ENCODE measurements around the gene TMEM212. TPM values are rescaled to one million over a fixed set of nuclear protein-coding genes. Genes with fewer than 3 reads are reported as not detected.
A peak's percentile ranks its signal among the peaks of the same experiment; 100 is the strongest.

The TMEM212 gene
- total and polyA plus RNA-seq, 9 of the 15 experiments (the other 6 are each of a cell fraction or from before 2014, with no cell fraction given): not detected

DNA sequence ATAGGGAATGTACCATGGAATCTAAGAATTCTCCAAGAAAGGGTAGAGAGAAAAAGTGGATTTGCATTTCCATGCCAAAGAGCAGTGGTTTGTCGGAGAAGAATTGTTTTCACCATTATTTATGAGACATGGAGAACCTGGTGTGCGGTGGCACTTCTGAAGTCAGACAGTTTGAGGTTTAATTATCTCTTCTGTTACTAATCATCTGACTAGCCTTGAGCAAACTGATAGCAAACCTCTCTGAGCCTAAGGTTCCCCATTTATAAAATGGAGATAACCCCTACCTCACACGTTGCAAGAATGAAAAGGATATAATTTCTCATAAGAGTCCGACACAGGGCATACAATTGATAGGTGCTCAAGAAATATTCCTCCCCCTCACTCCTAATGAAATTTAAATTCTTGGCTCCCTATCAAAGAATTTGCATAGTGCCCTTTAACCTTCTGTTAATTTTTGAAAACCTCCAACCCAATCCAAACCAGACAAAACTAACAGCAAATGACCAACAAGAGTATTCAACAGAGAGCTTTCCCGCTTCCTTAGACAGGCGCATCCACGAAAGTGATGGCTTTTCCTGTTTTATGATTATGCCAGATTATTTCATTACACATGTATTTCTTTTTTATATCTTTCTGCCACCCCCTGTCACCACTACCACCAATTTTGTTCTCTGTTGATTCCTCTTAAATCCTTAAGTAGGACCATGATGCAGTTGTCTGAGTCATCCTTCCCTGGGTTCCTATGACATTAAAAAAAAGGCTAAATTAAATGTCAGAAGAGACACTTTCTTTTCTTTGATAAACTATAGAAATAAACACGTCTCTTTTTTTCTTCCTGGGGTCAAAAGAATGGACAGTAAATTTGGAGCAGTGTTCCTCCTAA is 28.5 kb downstream of the TMEM212 start (continued):
- TF ChIP-seq FOXJ3 (CRISPR knock-in tag; IDR thresholded peaks at IDR 0.05) (no peak), GABPB1 (CRISPR knock-in tag; IDR thresholded peaks at IDR 0.05) (no peak)

- H3K36me3 ChIP-seq (ENCODE audit: control insufficient read depth, insufficient read depth, low read length): no peaks in the 10 kb centered on the region
- ChIA-PET CTCF (ENCODE audit: low intra/inter-chr PET ratio) (no interaction called here), POLR2A (interaction anchor here (0.9 kb wide), 1 partner anchor 170 kb away, joined by 3 read pairs; no protein-coding TSS in a partner anchor)
- no peaks in the 10 kb centered on the region for H3K9me1 ChIP-seq (ENCODE audit: control insufficient read depth, insufficient read depth, low read length)
- no peak overlapping the region for H3K9ac ChIP-seq (ENCODE audit: insufficient read depth in 1 of 2, low read depth in 2 of 2, low read length in 2 of 2)
- peak; percentile 26 for FAIRE-seq
- no peak for DNase-seq (ENCODE audit: extremely low read depth in 1 of 4, low spot score in 3 of 4)
- in situ Hi-C loops (cut with MboI) (no loop called here), intact Hi-C loops (cut with micrococcal nuclease) (no loop called here)
- ATAC-seq: no peak
- H3K4me2 ChIP-seq (ENCODE audit: insufficient read depth, low read length): no peak overlapping the region
- H3K27me3 ChIP-seq (ENCODE audit: control insufficient read depth in 2 of 2, insufficient read depth in 2 of 2, low read length in 2 of 2): no peaks in the 10 kb centered on the region
- 60% methylated on average over 1 of the region's 1 CpG for WGBS (ENCODE audit: insufficient coverage, low coverage, missing lambda C conversion rate)
- H3K4me1 ChIP-seq (replicated peaks in 1 of 2; ENCODE audit: control insufficient read depth in 2 of 2, insufficient read depth in 2 of 2, low read length in 2 of 2): peaks cover 0 to 2% of the 10 kb centered on the region in 2 experiments; a peak in 3 of 5 replicates
- BruUV-seq (replicated peaks): no TSS peak
- no peak overlapping the region for H3K27ac ChIP-seq (ENCODE audit: extremely low read depth, low read depth, low read length)
- no peaks in the 10 kb centered on the region for H3K79me2 ChIP-seq (ENCODE audit: control insufficient read depth, insufficient read depth, low read length)
- no peaks in the 10 kb centered on the region for H3K9me3 ChIP-seq (replicated peaks; ENCODE audit: control insufficient read depth, insufficient read depth, low read depth, low read length)
- no peaks in the 10 kb centered on the region for H4K20me1 ChIP-seq (replicated peaks; ENCODE audit: control insufficient read depth, insufficient read depth, low read length)
- H3K4me3 ChIP-seq: no peak overlapping the region
- no peak overlapping the region for H2AFZ ChIP-seq (ENCODE audit: low read depth, low read length)
- TF ChIP-seq E2F3 (CRISPR knock-in tag; IDR thresholded peaks at IDR 0.05): no peak
- TF ChIP-seq POLR2A (conservative IDR thresholded peaks at IDR 0.05): no peak
- TF ChIP-seq, protein P1, sequence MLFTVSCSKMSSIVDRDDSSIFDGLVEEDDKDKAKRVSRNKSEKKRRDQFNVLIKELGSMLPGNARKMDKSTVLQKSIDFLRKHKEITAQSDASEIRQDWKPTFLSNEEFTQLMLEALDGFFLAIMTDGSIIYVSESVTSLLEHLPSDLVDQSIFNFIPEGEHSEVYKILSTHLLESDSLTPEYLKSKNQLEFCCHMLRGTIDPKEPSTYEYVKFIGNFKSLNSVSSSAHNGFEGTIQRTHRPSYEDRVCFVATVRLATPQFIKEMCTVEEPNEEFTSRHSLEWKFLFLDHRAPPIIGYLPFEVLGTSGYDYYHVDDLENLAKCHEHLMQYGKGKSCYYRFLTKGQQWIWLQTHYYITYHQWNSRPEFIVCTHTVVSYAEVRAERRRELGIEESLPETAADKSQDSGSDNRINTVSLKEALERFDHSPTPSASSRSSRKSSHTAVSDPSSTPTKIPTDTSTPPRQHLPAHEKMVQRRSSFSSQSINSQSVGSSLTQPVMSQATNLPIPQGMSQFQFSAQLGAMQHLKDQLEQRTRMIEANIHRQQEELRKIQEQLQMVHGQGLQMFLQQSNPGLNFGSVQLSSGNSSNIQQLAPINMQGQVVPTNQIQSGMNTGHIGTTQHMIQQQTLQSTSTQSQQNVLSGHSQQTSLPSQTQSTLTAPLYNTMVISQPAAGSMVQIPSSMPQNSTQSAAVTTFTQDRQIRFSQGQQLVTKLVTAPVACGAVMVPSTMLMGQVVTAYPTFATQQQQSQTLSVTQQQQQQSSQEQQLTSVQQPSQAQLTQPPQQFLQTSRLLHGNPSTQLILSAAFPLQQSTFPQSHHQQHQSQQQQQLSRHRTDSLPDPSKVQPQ (CRISPR knock-in tag; IDR thresholded peaks at IDR 0.05; ENCODE audit: borderline replicate concordance): no peak
- TF ChIP-seq EP400 (IDR thresholded peaks at IDR 0.05): no peak
- no peak for TF ChIP-seq SMC3 (conservative IDR thresholded peaks at IDR 0.05; ENCODE audit: insufficient read depth, low read depth, low read length)
- no peak for TF ChIP-seq ZBTB11 (CRISPR knock-in tag; IDR thresholded peaks at IDR 0.05)
- no peak for TF ChIP-seq KAT2B (IDR thresholded peaks at IDR 0.05; ENCODE audit: low read depth, low read length)
- no peak for TF ChIP-seq MIER1 (IDR thresholded peaks at IDR 0.05; ENCODE audit: low read depth)
- TF ChIP-seq ZNF143 (CRISPR knock-in tag; IDR thresholded peaks at IDR 0.05): no peak
- TF ChIP-seq CREB3 (tag; conservative IDR thresholded peaks at IDR 0.05; ENCODE audit: low read depth): no peak
- TF ChIP-seq COPS2 (conservative IDR thresholded peaks at IDR 0.05): no peak
These were observed 30.4 kb downstream of the TMEM212 start for GRCh38 chr3:171873580-171873979.
